Activated naive CD4-positive, alpha-beta T cell treated with anti-CD3 and anti-CD28 coated beads, Interleukin-2, amount 50 U/mL, for 24 hours (primary cell): ENCODE results near the gene CACNA2D2.

Source experiments
- H3K27ac Mint-ChIP-seq: one replicate; pipeline ENCODE4 v1.8.0; 2021; ENCODE audit warnings: mild to moderate bottlenecking, mixed read lengths
- H3K27me3 Mint-ChIP-seq: one replicate; pipeline ENCODE4 v1.8.0; 2021; ENCODE audit warnings: mixed read lengths
- H3K36me3 Mint-ChIP-seq: one replicate; pipeline ENCODE4 v1.8.0; 2021; ENCODE audit warnings: mixed read lengths
- H3K4me1 Mint-ChIP-seq: one replicate; pipeline ENCODE4 v1.8.0; 2021; ENCODE audit warnings: mixed read lengths
- H3K4me3 Mint-ChIP-seq: one replicate; pipeline ENCODE4 v1.8.0; 2021; ENCODE audit warnings: mild to moderate bottlenecking, mixed read lengths
- H3K9me3 Mint-ChIP-seq: one replicate; pipeline ENCODE4 v1.8.0; 2021; ENCODE audit warnings: mixed read lengths

Gene CACNA2D2

DNA sequence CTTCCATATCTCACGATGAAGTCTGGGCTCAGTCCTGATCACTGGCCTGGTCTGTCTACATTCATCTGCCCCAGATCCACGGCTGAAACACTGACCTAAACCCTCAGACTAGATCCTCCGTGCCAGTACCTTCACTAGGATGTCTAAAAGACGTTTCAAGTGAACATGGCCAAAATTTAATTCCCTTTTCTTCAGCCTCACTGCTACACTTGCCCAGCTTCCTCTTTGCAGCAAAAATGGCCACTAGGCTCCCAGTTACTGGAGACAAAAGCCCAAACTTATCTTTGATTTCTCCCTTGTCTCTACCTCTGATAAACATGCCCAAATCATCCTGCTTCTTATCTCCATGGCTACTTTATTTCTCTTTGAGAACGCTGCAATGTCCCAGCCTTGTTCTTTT, 164.5 kb downstream of the CACNA2D2 start:
- Mint-ChIP-seq H3K36me3 (peaks cover 4% of the 10 kb centered on the region), H3K27ac (peak overlapping the region; percentile 85), H3K9me3 (no peaks in the 10 kb centered on the region), H3K4me3 (peak overlapping the region; percentile 98), H3K4me1 (peaks cover 55% of the 10 kb centered on the region), H3K27me3 (no peaks in the 10 kb centered on the region)

DNA sequence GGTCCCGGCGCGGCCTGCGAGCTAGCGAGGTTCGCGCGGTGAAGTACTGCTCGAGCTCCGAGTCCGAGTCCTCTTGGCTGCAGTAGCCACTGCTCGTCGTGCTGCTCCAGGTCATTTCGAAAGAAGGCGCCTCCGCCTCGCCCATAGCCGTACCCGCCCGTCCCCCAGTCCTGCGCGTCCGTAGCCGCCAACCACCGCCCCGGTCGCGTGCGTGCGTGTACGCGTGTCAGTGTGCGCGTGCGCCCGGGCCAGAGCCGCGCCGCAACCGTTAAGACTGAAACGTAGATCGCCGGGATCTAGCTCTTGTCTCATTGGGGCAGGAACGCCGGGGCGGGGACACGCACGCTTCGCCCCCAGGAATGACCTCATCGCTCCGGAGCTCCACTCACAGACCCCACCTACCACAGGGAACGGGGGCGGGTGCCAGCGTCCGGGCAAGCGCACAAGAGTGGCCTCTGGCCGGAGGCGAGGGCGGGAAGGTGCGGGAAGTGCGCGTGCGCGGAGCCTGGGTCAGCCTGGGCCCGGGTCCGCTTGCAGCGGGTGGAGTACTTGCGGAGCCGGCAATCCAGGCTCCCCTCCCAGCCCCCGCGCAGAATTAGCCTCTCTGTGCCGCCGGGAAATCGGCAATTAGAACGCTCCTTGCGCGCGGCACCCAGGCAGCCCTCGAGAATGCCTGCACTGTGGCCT, 166.1 kb downstream of the CACNA2D2 start:
- peaks cover 61% of the 10 kb centered on the region for H3K4me1 Mint-ChIP-seq
- no peaks in the 10 kb centered on the region for H3K27me3 Mint-ChIP-seq
- H3K9me3 Mint-ChIP-seq, result no peaks in the 10 kb centered on the region
- H3K4me3 Mint-ChIP-seq, result peak overlapping the region; percentile 98
- peaks cover 4% of the 10 kb centered on the region for H3K36me3 Mint-ChIP-seq
- peak overlapping the region; percentile 99 for H3K27ac Mint-ChIP-seq

- Mint-ChIP-seq H3K27ac (peak overlapping the region; percentile 99), H3K9me3 (no peaks in the 10 kb centered on the region), H3K36me3 (peaks cover 4% of the 10 kb centered on the region), H3K4me1 (peaks cover 61% of the 10 kb centered on the region), H3K4me3 (peak overlapping the region; percentile 98), H3K27me3 (no peaks in the 10 kb centered on the region)
Observed at GRCh38 chr3:50336452-50337174, 166.8 kb downstream of the CACNA2D2 start.

DNA sequence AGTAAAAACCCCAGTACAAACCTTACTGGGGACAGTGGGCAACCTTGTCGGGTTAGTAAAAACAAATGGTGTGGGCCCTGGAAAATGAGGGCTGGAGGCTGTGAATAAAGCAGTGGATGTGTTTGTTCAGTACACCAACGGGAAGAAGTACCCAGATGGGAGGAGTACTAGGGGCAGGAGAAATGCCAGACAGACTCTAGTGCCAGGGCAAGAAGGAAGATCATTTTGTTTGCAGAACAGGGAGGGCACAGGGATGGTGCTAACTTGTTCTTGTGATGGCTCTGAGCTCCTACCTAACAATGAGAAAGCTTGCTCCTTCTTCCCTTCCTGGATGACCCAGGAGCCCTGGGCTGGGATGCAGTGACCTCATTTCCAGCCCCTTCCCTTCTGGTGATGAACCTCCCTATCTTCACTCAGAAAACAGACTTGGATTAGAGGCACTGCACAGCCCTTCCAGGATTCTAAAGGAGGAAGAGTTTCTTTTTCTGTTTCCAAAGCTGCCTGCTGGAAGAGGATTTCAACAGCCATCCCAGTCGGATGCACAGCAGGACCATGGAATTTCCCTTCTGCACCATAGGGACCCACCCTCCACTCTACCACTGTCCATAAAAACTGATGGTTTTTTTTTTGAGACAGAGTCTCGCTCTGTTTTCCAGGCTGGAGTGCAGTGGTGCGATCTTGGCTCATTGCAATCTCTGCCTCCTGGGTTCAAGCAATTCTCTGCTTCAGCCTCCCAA, 168.9 kb downstream of the CACNA2D2 start:
- H3K4me1 Mint-ChIP-seq, result peaks cover 48% of the 10 kb centered on the region
- H3K27ac Mint-ChIP-seq, result peak overlapping the region; percentile 65
- H3K36me3 Mint-ChIP-seq, result peaks cover 4% of the 10 kb centered on the region
- peak overlapping the region; percentile 61 for H3K4me3 Mint-ChIP-seq
- no peaks in the 10 kb centered on the region for H3K27me3 Mint-ChIP-seq
- H3K9me3 Mint-ChIP-seq, result no peaks in the 10 kb centered on the region

- Mint-ChIP-seq H3K27ac (peak overlapping the region; percentile 79), H3K4me3 (peak overlapping the region; percentile 61), H3K36me3 (peaks cover 4% of the 10 kb centered on the region), H3K27me3 (no peaks in the 10 kb centered on the region), H3K4me1 (peaks cover 41% of the 10 kb centered on the region), H3K9me3 (no peaks in the 10 kb centered on the region)
Observed at GRCh38 chr3:50333744-50334328, 169.6 kb downstream of the CACNA2D2 start.

DNA sequence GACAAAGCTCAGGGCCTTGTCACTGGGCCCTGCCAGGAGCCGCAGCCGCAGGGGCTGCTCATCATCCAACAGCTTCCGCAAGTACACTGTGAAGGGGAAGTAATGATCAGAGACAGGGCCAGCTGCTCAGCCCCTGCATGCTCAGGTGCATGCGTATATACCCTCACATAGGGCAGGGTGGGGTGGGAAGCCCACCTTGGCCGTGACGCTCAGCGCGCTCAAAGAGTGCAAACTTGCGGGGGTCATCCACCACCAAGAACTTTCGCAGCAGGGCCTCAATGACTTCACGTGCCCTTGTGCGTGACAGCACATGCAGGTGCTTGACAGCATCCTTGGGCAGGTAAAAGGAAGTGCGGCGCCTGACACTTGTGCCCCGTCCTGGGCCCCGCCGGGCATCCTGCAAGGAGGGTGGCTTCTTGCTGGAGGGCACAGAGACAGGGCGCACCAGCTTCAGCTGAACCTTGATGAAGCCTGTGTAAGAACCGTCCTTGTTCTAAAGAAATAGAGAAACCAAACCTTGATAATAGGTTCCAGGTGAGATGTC, 172.0 kb downstream of the CACNA2D2 start:
- Mint-ChIP-seq H3K27me3 (no peaks in the 10 kb centered on the region), H3K4me3 (no peak overlapping the region), H3K9me3 (no peaks in the 10 kb centered on the region), H3K4me1 (peaks cover 40% of the 10 kb centered on the region), H3K27ac (no peak overlapping the region), H3K36me3 (peaks cover under 1% of the 10 kb centered on the region)

- Mint-ChIP-seq H3K4me1 (peaks cover 30% of the 10 kb centered on the region), H3K27me3 (no peaks in the 10 kb centered on the region), H3K27ac (no peak overlapping the region), H3K36me3 (no peaks in the 10 kb centered on the region), H3K4me3 (no peak overlapping the region), H3K9me3 (no peaks in the 10 kb centered on the region)
Observed at GRCh38 chr3:50330330-50330729, 173.1 kb downstream of the CACNA2D2 start.

DNA sequence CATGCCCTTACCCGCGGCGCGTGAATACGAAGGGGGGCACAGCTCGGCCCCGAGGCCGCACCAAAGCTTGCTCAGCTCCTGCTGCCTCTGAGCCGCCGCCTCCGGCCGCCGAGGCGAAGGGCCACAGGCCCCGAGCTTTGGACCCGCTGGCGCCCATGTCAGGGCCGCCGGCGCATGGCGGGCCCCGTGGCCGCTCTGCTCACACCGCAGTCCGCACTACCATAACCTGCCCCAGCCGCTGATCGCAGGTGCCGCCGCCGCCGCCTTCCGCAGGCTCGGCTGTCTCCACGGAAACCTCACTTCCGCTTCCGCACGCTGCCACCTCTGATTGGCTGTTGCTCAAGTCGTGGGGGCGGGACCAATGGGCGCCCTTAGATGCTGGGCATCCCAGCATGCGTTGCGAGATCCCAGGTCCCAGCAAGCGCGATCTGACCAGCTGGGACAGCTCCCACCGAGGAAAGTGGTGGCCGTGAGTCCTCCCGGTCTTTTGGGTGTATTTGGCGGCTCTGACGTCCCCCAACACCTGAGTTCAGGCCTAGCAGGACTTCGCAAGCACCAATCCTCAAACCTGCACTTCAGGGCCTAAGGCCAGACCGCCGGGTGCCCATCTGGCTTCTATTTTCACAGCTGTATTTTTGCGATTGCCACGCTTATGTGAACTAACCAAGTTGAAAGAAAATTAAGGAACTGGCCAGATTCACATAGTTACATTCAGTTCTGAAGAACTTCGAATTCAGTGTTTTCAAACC, 175.3 kb downstream of the CACNA2D2 start, which contains the start of gene TUSC2:
TSS of gene TUSC2 (minus strand) at position 281 of the 749 bp plus-strand sequence. CDS start at position 157, 124 bp downstream.
- H3K9me3 Mint-ChIP-seq, result no peaks in the 10 kb centered on the region
- H3K27me3 Mint-ChIP-seq, result no peaks in the 10 kb centered on the region
- H3K27ac Mint-ChIP-seq, result peak within 1 kb of the TSS; percentile 95
- peaks cover 25% of the 10 kb centered on the region for H3K4me1 Mint-ChIP-seq
- H3K36me3 Mint-ChIP-seq, result no peaks in the 10 kb centered on the region
- H3K4me3 Mint-ChIP-seq, result peak within 1 kb of the TSS; percentile 96

- Mint-ChIP-seq H3K36me3 (no peaks in the 10 kb centered on the region), H3K4me3 (peak overlapping the region; percentile 96), H3K9me3 (no peaks in the 10 kb centered on the region), H3K4me1 (peaks cover 25% of the 10 kb centered on the region), H3K27me3 (no peaks in the 10 kb centered on the region), H3K27ac (no peak overlapping the region)
Observed at GRCh38 chr3:50327129-50327528, 176.3 kb downstream of the CACNA2D2 start.

DNA sequence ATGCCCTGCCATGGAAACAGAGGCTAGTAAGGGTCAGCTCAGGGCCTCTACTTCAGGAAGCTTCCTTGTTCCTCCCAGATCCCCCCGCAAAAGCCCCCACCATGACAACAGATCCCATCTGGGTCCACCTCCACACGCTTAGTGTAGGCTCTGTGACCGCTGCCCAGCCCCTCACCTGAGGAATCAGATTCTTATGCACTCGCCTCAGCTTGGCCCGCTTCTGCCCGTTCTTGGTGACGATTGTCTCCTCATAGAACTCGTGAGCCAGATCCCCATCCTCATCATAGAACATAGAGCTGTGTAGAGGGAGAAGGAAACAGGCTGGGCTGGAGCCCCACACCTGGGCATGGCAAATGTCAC, 177.3 kb downstream of the CACNA2D2 start:
- peaks cover 25% of the 10 kb centered on the region for H3K4me1 Mint-ChIP-seq
- no peaks in the 10 kb centered on the region for H3K27me3 Mint-ChIP-seq
- no peaks in the 10 kb centered on the region for H3K9me3 Mint-ChIP-seq
- H3K4me3 Mint-ChIP-seq, result peak overlapping the region; percentile 58
- H3K27ac Mint-ChIP-seq, result no peak overlapping the region
- no peaks in the 10 kb centered on the region for H3K36me3 Mint-ChIP-seq

GRCh38 chr3:50325497-50326181, 177.8 kb downstream of the CACNA2D2 start:
- H3K36me3 Mint-ChIP-seq, result no peaks in the 10 kb centered on the region
- H3K27ac Mint-ChIP-seq, result peak overlapping the region; percentile 79
- H3K4me1 Mint-ChIP-seq, result peaks cover 25% of the 10 kb centered on the region
- H3K27me3 Mint-ChIP-seq, result no peaks in the 10 kb centered on the region
- H3K4me3 Mint-ChIP-seq, result no peak overlapping the region
- no peaks in the 10 kb centered on the region for H3K9me3 Mint-ChIP-seq

- H3K4me3 Mint-ChIP-seq, result no peak overlapping the region
- H3K27ac Mint-ChIP-seq, result no peak overlapping the region
- H3K36me3 Mint-ChIP-seq, result no peaks in the 10 kb centered on the region
- H3K27me3 Mint-ChIP-seq, result no peaks in the 10 kb centered on the region
- H3K9me3 Mint-ChIP-seq, result no peaks in the 10 kb centered on the region
- peaks cover 28% of the 10 kb centered on the region for H3K4me1 Mint-ChIP-seq
Observed at GRCh38 chr3:50325113-50325480, 178.3 kb downstream of the CACNA2D2 start.

- no peaks in the 10 kb centered on the region for H3K36me3 Mint-ChIP-seq
- H3K4me3 Mint-ChIP-seq, result no peak overlapping the region
- H3K27me3 Mint-ChIP-seq, result no peaks in the 10 kb centered on the region
- peak overlapping the region; percentile 46 for H3K27ac Mint-ChIP-seq
- H3K9me3 Mint-ChIP-seq, result no peaks in the 10 kb centered on the region
- H3K4me1 Mint-ChIP-seq, result peaks cover 32% of the 10 kb centered on the region
Observed at GRCh38 chr3:50324351-50325112, 178.9 kb downstream of the CACNA2D2 start.
